ENCODE results near the gene OR2D2. TPM values are rescaled to one million over a fixed set of nuclear protein-coding genes. Genes with fewer than 3 reads are reported as not detected.

OR2D2 gene
- total RNA-seq, 1 donor from 2014 or later = 0.44 TPM

GRCh38 chr11:6843670-6844069 lies 48.6 kb downstream of the OR2D2 start:
- TF ChIP-seq, protein P1, sequence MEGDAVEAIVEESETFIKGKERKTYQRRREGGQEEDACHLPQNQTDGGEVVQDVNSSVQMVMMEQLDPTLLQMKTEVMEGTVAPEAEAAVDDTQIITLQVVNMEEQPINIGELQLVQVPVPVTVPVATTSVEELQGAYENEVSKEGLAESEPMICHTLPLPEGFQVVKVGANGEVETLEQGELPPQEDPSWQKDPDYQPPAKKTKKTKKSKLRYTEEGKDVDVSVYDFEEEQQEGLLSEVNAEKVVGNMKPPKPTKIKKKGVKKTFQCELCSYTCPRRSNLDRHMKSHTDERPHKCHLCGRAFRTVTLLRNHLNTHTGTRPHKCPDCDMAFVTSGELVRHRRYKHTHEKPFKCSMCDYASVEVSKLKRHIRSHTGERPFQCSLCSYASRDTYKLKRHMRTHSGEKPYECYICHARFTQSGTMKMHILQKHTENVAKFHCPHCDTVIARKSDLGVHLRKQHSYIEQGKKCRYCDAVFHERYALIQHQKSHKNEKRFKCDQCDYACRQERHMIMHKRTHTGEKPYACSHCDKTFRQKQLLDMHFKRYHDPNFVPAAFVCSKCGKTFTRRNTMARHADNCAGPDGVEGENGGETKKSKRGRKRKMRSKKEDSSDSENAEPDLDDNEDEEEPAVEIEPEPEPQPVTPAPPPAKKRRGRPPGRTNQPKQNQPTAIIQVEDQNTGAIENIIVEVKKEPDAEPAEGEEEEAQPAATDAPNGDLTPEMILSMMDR (conservative IDR thresholded peaks at IDR 0.05) = no peak
- Mint-ChIP-seq H3K4me1 (peaks cover 13% of the 10 kb centered on the region), H3K27ac (ENCODE audit: unreplicated experiment) (peak overlapping the region; percentile 75), H3K9me3 (peaks cover 14% of the 10 kb centered on the region), H3K27me3 (ENCODE audit: low read depth) (no peaks in the 10 kb centered on the region), H3K4me3 (no peak overlapping the region), H3K36me3 (ENCODE audit: low read depth) (peaks cover 6% of the 10 kb centered on the region)
- DNase-seq (ENCODE audit: low read depth, low spot score) = no peak

DNA sequence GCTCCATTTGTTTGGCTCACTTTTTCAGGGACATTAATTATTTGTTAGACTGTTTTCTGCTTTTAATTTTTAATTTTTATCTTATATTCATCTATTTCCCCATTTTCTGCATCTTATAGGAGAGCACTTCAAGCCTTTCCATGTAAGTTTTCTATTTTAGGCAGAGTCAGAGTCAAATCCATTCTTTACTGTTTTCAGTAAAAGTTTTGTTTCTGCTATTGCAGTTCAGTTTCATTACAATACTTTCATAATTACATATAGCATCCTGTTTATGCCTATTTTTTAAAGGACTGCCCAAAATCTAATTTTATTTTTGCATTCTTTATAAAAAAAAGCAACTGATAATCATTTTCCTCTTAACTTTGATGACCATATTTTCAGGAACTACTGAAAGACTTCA lies 50.6 kb downstream of the OR2D2 start:
- Mint-ChIP-seq H3K4me3 (no peak overlapping the region), H3K9me3 (peaks cover 14% of the 10 kb centered on the region), H3K36me3 (ENCODE audit: low read depth) (peaks cover 6% of the 10 kb centered on the region), H3K27me3 (ENCODE audit: low read depth) (no peaks in the 10 kb centered on the region), H3K27ac (ENCODE audit: unreplicated experiment) (no peak overlapping the region), H3K4me1 (peaks cover 13% of the 10 kb centered on the region)
- TF ChIP-seq, protein P1 (conservative IDR thresholded peaks at IDR 0.05) = no peak
- DNase-seq (ENCODE audit: low read depth, low spot score) = no peak

Other genes starting within 250 kb of the OR2D2 start
- 37.5 and 40.4 TPM in 2 replicates for gene DCHS1, start 236.7 kb downstream of the OR2D2 start, total RNA-seq
- gene MRPL17, start 209.2 kb downstream of the OR2D2 start, total RNA-seq = 47.2 and 58.9 TPM in 2 replicates
- 0.25 and 0.54 TPM in 2 replicates for gene OR2AG2, start 120.5 kb downstream of the OR2D2 start, total RNA-seq
- gene OR2AG1, start 109.5 kb downstream of the OR2D2 start, total RNA-seq = not detected in 2 replicates
- gene OR6A2, start 92.8 kb downstream of the OR2D2 start, total RNA-seq = 0.20 and 0.21 TPM in 2 replicates
- gene OR10A5, start 46.8 kb downstream of the OR2D2 start, total RNA-seq = not detected in 2 replicates
- gene OR10A2, start 29.4 kb downstream of the OR2D2 start, total RNA-seq = not detected in 2 replicates
- not detected in 2 replicates for gene OR10A4, start 15.9 kb downstream of the OR2D2 start, total RNA-seq
- gene OR2D3, start 28.5 kb upstream of the OR2D2 start, total RNA-seq = not detected in 2 replicates
- 10.2 and 11.2 TPM in 2 replicates for gene ZNF215, start 33.9 kb upstream of the OR2D2 start, total RNA-seq
- 6.5 and 7.3 TPM in 2 replicates for gene ZNF214, start 127.8 kb upstream of the OR2D2 start, total RNA-seq
- 0.30 and 0.51 TPM in 2 replicates for gene NLRP14, start 128.0 kb upstream of the OR2D2 start, total RNA-seq
- 0.20 and 0.21 TPM in 2 replicates for gene RBMXL2, start 196.5 kb upstream of the OR2D2 start, total RNA-seq